HG03442 (cell line): ENCODE measurements around the gene USP37.

Source experiments
- ATAC-seq: cut with Tn5 transposase; IDR thresholded peaks from one replicate; pipeline ENCODE4 v1.9.1; 2021; ENCODE audit warnings: mild to moderate bottlenecking, moderate library complexity; ENCODE audit not compliant: unreplicated experiment

Gene USP37

GRCh38 chr2:218432676-218433365 is 135.3 kb downstream of the USP37 start:
- no peak for ATAC-seq

- ATAC-seq: no peak
These were observed 136.3 kb downstream of the USP37 start for GRCh38 chr2:218431878-218432277.

- ATAC-seq: no peak
These were observed 137.4 kb downstream of the USP37 start for GRCh38 chr2:218430721-218431120.

GRCh38 chr2:218429911-218430692 is 138.0 kb downstream of the USP37 start:
- no peak for ATAC-seq

- ATAC-seq: no peak
These were observed 139.1 kb downstream of the USP37 start for GRCh38 chr2:218428846-218429558.

GRCh38 chr2:218427741-218428140 is 140.4 kb downstream of the USP37 start:
- ATAC-seq: no peak

GRCh38 chr2:218425531-218425930 is 142.6 kb downstream of the USP37 start:
- ATAC-seq: no peak

- ATAC-seq: no peak
These were observed 144.6 kb downstream of the USP37 start for GRCh38 chr2:218423584-218423983.

- ATAC-seq: no peak
These were observed 145.6 kb downstream of the USP37 start for GRCh38 chr2:218422403-218423086.

GRCh38 chr2:218421027-218421426 is 147.1 kb downstream of the USP37 start:
- ATAC-seq: no peak

GRCh38 chr2:218419630-218420216 is 148.4 kb downstream of the USP37 start:
- ATAC-seq: no peak

GRCh38 chr2:218418717-218419458 is 149.3 kb downstream of the USP37 start, which contains the start of gene VIL1:
TSS of gene VIL1 (plus strand) at chr2:218419123. CDS start at chr2:218423779, 4,656 bp downstream.
- ATAC-seq: no peak

- ATAC-seq: no peak
These were observed 149.8 kb downstream of the USP37 start for GRCh38 chr2:218418321-218418716.

GRCh38 chr2:218407717-218408116 is 160.4 kb downstream of the USP37 start:
- no peak for ATAC-seq

GRCh38 chr2:218406949-218407618 is 161.1 kb downstream of the USP37 start:
- peak; percentile 2 for ATAC-seq

- peak; percentile 84 for ATAC-seq
These were observed 161.8 kb downstream of the USP37 start for GRCh38 chr2:218406209-218406948.

GRCh38 chr2:218405746-218406208 is 162.4 kb downstream of the USP37 start:
- ATAC-seq: peak; percentile 13

- ATAC-seq: no peak
These were observed 162.9 kb downstream of the USP37 start for GRCh38 chr2:218405086-218405745.
